Measurements from ENCODE around the gene PHACTR1. TPM values are rescaled to one million over a fixed set of nuclear protein-coding genes. Genes with fewer than 3 reads are reported as not detected.
A peak's percentile ranks its signal among the peaks of the same experiment; 100 is the strongest.
"Not testable (repeated sequence)": the region's sequence is repeated elsewhere in the genome, so short reads cannot be mapped to it uniquely, and the experiment has no call there.

Gene PHACTR1
- total RNA-seq, 1 experiment from 2014 or later: 0.14 TPM

DNA sequence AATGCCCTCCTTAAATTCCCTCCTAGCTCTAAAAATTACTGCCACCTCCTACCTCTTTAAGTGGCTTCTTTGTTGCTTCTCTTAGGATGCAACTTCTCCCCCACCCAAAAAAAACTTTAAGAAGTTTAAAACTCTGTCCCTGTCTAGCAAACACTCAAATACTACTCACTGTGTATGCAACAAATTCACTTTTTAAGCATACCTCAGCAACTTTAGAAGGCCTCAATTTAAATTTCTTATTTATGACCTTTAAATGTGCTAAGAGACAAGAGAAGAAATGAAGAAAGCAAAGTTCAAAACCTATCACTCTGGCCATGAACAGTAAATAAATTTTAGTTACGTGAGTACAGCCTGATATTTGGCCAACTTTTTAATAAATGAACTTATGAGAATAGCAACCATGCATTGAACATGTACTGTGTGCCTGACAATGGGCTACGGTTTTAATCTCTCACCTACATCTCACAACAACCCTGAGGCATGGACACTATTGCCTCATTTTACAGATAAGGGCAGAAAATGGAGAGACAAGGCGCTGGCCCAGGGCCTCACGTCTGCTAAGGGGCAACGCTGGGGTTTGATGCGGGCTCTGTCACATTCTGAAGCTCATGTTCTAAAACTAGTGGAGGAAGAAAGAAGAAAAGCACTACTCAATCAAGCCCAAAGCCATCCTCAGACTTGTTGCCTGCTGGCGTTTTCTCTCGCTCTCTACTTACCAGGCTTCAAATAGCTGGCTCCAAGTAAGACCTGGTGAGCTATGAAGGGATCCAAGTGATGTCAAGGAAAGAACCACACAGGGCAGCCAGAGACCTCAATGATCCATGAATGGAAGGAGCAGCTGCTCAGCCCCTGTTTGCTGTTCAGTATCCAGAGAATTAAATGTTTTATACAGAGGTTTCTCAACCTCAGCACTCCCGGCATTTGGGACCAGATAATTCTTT lies 512.0 kb downstream of the PHACTR1 start:
- H3K27ac ChIP-seq: no peak overlapping the region
- no peak for DNase-seq
- H3K4me1 ChIP-seq: no peaks in the 10 kb centered on the region
- no peak overlapping the region for H3K4me3 ChIP-seq
- H3K27me3 ChIP-seq: no peaks in the 10 kb centered on the region
- no peaks in the 10 kb centered on the region for H3K36me3 ChIP-seq
- no peaks in the 10 kb centered on the region for H3K9me3 ChIP-seq (replicated peaks)

DNA sequence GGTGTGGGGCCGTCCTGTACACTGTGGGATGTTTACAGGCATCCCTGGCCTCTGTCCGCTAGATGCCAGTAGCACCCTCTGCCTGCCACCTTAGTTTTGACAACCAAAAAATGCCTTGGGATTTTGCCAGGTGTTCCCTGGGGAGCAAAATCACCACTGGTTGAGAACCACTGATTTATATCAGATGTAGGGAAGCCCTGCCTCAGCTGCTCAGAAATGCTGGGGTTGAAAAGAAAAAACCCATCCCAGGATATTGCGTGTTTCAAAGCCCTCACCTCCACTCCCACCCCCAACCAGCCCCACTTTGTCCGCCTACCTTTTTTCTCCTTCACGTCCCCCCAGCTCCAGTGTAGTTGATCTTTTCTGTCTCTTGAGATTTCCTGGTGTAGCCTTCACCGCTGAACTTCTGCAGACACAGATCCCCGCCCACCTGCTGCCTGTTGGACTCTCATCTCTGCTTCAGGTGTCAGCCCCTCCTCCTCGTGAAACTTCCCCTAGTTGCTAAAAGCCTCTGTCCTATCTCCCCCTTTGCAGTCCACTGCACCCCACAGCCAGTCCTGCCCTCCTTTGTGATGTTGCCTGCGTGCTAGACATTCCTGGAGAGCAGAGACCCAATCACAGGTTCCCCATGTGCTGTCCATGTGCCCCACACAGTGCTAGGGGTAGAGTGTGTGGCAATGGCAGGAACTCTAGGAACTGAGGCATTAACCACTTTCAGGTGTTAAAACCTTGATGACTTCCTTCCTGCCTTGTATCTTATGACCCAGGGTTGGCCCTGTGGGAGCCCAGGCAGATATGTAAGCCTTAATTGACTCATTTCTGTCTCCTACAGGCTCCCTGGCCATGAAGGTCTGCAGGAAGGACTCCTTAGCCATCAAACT lies 512.9 kb downstream of the PHACTR1 start:
- no peak overlapping the region for H3K27ac ChIP-seq
- H3K4me1 ChIP-seq: no peaks in the 10 kb centered on the region
- no peaks in the 10 kb centered on the region for H3K27me3 ChIP-seq
- peak; percentile 13 to 32 for DNase-seq
- no peaks in the 10 kb centered on the region for H3K9me3 ChIP-seq (replicated peaks)
- no peak overlapping the region for H3K4me3 ChIP-seq
- no peaks in the 10 kb centered on the region for H3K36me3 ChIP-seq

DNA sequence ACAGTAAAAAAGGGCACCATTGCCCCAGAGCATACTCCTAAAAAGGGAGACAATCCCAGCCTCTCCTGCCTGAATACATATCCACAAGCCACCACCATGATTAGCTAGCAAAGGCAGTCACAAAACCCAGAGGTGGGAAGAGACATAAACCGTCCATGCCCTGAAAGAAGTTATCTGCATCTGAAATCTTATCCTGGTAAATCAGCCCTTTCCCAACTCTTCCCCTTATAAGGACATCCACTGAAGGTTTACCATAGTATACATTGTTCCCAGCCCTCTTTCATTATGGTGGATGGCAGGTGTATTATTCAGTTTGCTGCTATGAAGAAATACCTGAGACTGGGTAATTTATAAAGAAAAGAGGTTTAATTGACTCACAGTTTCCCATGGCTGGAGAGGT lies 516.5 kb downstream of the PHACTR1 start:
- Histone ChIP-seq H3K36me3 (no peaks in the 10 kb centered on the region), H3K9me3 (replicated peaks) (no peaks in the 10 kb centered on the region)
- no peak for DNase-seq

DNA sequence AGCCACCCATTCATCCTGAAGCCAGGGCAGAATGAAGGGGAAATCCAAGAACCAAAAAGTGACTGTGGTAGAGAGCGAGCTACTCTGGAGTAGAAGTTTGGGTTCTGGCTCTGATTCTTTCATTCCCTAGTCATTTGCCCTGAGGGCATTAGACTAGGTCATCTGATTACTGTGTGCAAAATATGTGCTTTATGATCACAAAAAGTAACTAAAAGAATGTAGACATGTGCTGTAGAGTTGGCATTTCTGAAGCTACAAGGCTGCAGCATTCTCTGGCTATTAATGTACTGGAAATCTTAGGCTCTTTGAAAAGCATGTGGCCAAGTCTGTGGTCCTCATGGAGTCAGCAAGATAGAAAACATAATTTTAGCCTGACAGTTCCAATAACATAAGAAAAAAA lies 517.6 kb downstream of the PHACTR1 start:
- Histone ChIP-seq H3K36me3 (no peaks in the 10 kb centered on the region), H3K4me3 (no peak overlapping the region), H3K27ac (no peak overlapping the region), H3K4me1 (no peaks in the 10 kb centered on the region), H3K9me3 (replicated peaks) (no peaks in the 10 kb centered on the region), H3K27me3 (no peaks in the 10 kb centered on the region)
- DNase-seq: no peak

More for the DNA sequence above, 516.5 kb downstream of the PHACTR1 start:
- Histone ChIP-seq H3K4me1 (no peaks in the 10 kb centered on the region), H3K4me3 (no peak overlapping the region), H3K27ac (no peak overlapping the region), H3K27me3 (no peaks in the 10 kb centered on the region)

DNA sequence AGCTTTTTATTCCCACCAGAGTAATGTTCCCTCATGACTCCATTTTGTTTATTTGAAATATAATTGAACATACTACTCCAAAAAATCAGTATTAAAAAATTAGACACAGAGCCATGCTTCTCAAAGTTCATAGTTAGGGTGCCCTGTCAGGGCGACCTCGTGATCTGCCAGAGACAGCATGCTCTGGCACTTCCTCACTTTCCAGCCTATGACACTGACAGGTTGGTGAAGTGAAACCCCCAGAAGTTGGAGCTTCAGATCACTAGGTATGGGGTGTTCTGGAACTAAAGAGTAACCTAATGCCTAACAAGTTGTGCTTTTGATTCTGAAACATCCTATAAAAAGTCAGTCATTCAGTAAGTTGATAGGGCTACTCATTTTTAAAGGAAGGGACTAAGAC lies 518.8 kb downstream of the PHACTR1 start:
- H3K36me3 ChIP-seq: no peaks in the 10 kb centered on the region
- no peak overlapping the region for H3K4me3 ChIP-seq
- DNase-seq: no peak
- H3K9me3 ChIP-seq (replicated peaks): no peaks in the 10 kb centered on the region
- no peaks in the 10 kb centered on the region for H3K4me1 ChIP-seq
- no peak overlapping the region for H3K27ac ChIP-seq
- H3K27me3 ChIP-seq: no peaks in the 10 kb centered on the region

- no peaks in the 10 kb centered on the region for H3K36me3 ChIP-seq
- H3K9me3 ChIP-seq (replicated peaks): no peaks in the 10 kb centered on the region
- DNase-seq: no peak
Measured at GRCh38 chr6:13237318-13237717, 520.8 kb downstream of the PHACTR1 start.

GRCh38 chr6:13238017-13238416 lies 521.5 kb downstream of the PHACTR1 start:
- Histone ChIP-seq H3K4me3 (no peak overlapping the region), H3K4me1 (no peaks in the 10 kb centered on the region), H3K9me3 (replicated peaks) (no peaks in the 10 kb centered on the region), H3K27ac (no peak overlapping the region), H3K36me3 (no peaks in the 10 kb centered on the region), H3K27me3 (no peaks in the 10 kb centered on the region)
- no peak for DNase-seq

More at GRCh38 chr6:13237318-13237717, 520.8 kb downstream of the PHACTR1 start:
- Histone ChIP-seq H3K4me3 (no peak overlapping the region), H3K4me1 (no peaks in the 10 kb centered on the region), H3K27ac (no peak overlapping the region), H3K27me3 (no peaks in the 10 kb centered on the region)

DNA sequence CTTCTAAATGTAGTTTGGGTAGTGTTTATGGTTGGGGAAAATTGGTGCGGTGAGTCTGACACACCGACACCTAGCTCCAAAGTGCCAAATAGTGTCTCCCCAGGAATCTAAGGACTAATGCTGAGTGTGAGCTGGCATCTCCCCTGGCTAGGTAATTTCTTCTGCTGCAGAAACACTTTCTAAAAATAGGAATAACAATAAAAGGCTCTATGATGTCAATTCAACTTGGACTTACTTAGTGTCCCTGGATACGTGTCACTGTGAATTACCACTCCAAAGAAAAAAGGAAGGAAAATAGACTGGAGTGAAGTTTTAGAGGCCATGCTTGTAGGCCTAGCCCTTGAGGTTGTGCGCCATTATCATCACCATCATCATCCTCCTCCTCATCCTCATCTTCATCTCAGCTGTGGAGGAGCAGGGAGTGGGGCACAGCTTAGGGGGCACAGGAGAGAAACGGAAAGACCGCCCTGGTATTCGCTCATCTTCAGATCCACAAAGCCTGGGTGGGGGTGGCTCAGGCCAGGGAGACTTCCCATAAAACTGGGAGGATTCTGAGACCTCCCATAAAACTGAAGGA lies 522.2 kb downstream of the PHACTR1 start:
- no peak overlapping the region for H3K4me3 ChIP-seq
- H3K27me3 ChIP-seq: no peaks in the 10 kb centered on the region
- H3K9me3 ChIP-seq (replicated peaks): no peaks in the 10 kb centered on the region
- H3K4me1 ChIP-seq: no peaks in the 10 kb centered on the region
- H3K27ac ChIP-seq: no peak overlapping the region
- H3K36me3 ChIP-seq: no peaks in the 10 kb centered on the region
- no peak for DNase-seq

DNA sequence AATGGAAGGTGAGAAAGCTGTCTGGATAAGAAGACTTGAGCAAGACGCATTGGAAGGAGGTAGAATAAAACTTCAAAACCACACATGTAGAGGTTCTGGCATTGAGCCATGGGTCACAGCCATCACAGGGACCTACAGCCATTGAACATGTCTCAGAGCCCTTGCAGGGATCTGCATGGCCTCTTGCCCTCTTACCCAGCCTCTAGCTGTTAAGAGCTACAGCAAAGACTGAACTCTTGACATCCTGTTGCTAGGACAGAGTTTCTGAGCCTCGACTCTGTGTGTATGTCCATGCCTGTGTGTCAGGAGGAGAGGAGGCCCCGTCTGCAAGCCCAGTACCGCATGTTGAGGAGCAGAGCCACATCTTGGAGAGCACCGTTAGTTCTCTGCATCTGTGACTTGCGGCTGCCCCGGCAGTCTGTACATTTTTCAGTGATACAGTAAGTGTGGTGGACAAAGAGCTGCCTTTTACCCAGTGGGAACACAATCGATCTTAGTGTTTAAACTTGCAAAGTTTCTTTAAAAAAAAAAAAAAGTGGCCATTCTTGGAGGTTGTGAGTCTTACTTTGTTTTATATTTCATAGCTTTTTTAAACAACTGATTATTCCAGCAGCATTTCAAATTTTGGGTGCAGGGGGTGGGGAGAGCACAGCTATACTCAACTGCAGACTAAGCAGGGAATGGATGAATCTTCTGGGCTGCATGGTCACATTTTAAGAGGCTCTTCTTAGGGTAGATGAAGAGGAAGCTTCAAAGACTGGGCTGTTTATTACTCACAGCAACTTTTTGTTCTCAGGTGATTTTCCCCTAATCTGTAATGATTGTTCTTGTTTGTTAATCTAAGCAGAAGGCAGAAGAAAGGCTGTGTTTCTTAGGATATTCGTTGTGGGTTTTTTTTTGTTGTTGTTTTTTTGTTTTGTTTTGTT lies 523.2 kb downstream of the PHACTR1 start:
- H3K4me3 ChIP-seq: no peak overlapping the region
- DNase-seq: no peak
- H3K9me3 ChIP-seq (replicated peaks): no peaks in the 10 kb centered on the region
- no peaks in the 10 kb centered on the region for H3K27me3 ChIP-seq
- no peaks in the 10 kb centered on the region for H3K36me3 ChIP-seq
- no peaks in the 10 kb centered on the region for H3K4me1 ChIP-seq
- H3K27ac ChIP-seq: no peak overlapping the region

GRCh38 chr6:13241364-13241763 lies 524.8 kb downstream of the PHACTR1 start:
- Histone ChIP-seq H3K9me3 (replicated peaks) (no peaks in the 10 kb centered on the region), H3K27me3 (no peaks in the 10 kb centered on the region), H3K4me3 (no peak overlapping the region), H3K4me1 (no peaks in the 10 kb centered on the region), H3K27ac (no peak overlapping the region), H3K36me3 (no peaks in the 10 kb centered on the region)
- no peak for DNase-seq

GRCh38 chr6:13242178-13242577 lies 525.6 kb downstream of the PHACTR1 start:
- H3K9me3 ChIP-seq (replicated peaks): no peaks in the 10 kb centered on the region
- no peaks in the 10 kb centered on the region for H3K4me1 ChIP-seq
- no peak overlapping the region for H3K27ac ChIP-seq
- no peaks in the 10 kb centered on the region for H3K36me3 ChIP-seq
- DNase-seq: no peak
- no peak overlapping the region for H3K4me3 ChIP-seq
- H3K27me3 ChIP-seq: no peaks in the 10 kb centered on the region

GRCh38 chr6:13242590-13242989 lies 526.0 kb downstream of the PHACTR1 start:
- no peak overlapping the region for H3K4me3 ChIP-seq
- no peaks in the 10 kb centered on the region for H3K36me3 ChIP-seq
- H3K27me3 ChIP-seq: no peaks in the 10 kb centered on the region
- H3K27ac ChIP-seq: no peak overlapping the region
- DNase-seq: no peak
- no peaks in the 10 kb centered on the region for H3K9me3 ChIP-seq (replicated peaks)
- H3K4me1 ChIP-seq: no peaks in the 10 kb centered on the region

GRCh38 chr6:13243033-13243432 lies 526.5 kb downstream of the PHACTR1 start:
- Histone ChIP-seq H3K4me1 (no peaks in the 10 kb centered on the region), H3K9me3 (replicated peaks) (no peaks in the 10 kb centered on the region), H3K4me3 (no peak overlapping the region), H3K27ac (no peak overlapping the region), H3K27me3 (no peaks in the 10 kb centered on the region), H3K36me3 (no peaks in the 10 kb centered on the region)
- DNase-seq: no peak

- not testable (repeated sequence) for H3K9me3 ChIP-seq (replicated peaks); H3K4me3 ChIP-seq; H3K27me3 ChIP-seq; H3K4me1 ChIP-seq; DNase-seq; H3K27ac ChIP-seq; H3K36me3 ChIP-seq
Measured at GRCh38 chr6:13243745-13244144, 527.2 kb downstream of the PHACTR1 start.

Data from SJCRH30 (cell line).